K562 (cell line): ENCODE data around the gene ACTL10. TPM values are rescaled to one million over a fixed set of nuclear protein-coding genes. Genes with fewer than 3 reads are reported as not detected.

Source experiments
- ATAC-seq: fragments of 200-7000 bp; cut with Tn5 transposase; 3 replicates; pipeline ENCODE4 v1.9.1; 2020; ENCODE audit warnings: moderate library complexity
- BruUV-seq: library from RNA; stranded (reverse); fragments of 400-500 nt; replicated peaks from 2 replicates; lab custom pipeline; 2021; lab: Mats Ljungman, UMichigan
- CTCF ChIA-PET: fragments of 300-600 bp; formaldehyde crosslinking; extraction: SDS; loops from one replicate; lab custom pipeline; 2021; ENCODE audit warnings: low intra/inter-chr PET ratio; lab: Yijun Ruan, JAX
- POLR2A ChIA-PET: fragments of 300-600, 350-650 bp; sonication (Branson Sonifier 250); formaldehyde crosslinking; extraction: SDS; loops from one replicate; lab custom pipeline; 2021; ENCODE audit warnings: antibody characterized with exemption, inconsistent platforms; lab: Yijun Ruan, JAX
- DNase-seq, 4 experiments: peaks; one replicate each; pipeline versions ENCODE4 v3.0.0 to v3.0.0-alpha.2; 2011 to 2018; ENCODE audit warnings: low spot score in 3 of 4, mixed read lengths in 3 of 4; ENCODE audit errors: extremely low read depth in 1 of 4
- FAIRE-seq: peaks from 2 replicates; lab custom pipeline; 2011; peaks lifted over from hg19 to GRCh38; lab: Jason Lieb, UNC
- H2AFZ ChIP-seq: 2 replicates; pipeline ENCODE4 v1.6.0; 2011; ENCODE audit warnings: low read depth, low read length, control low read depth, inconsistent platforms
- H3K27ac ChIP-seq: fragments of 200-600 bp; 3 replicates; pipeline ENCODE4 v1.8.0; 2011; ENCODE audit warnings: low read depth, mild to moderate bottlenecking, control low read depth, inconsistent platforms, low read length, moderate library complexity, mixed read lengths; ENCODE audit errors: extremely low read depth
- H3K27me3 ChIP-seq, 2 experiments: fragments of 300-600 bp in 1 of 2; 2 replicates in 1 of 2; 3 replicates in 1 of 2; pipeline versions ENCODE4 v1.6.0 to v1.8.0; 2011; ENCODE audit warnings: inconsistent platforms in 2 of 2, low read length in 2 of 2, mild to moderate bottlenecking in 1 of 2, mixed read lengths in 1 of 2, moderate library complexity in 1 of 2; ENCODE audit not compliant: control insufficient read depth in 2 of 2, insufficient read depth in 2 of 2
- H3K36me3 ChIP-seq: fragments of 300-600 bp; 3 replicates; pipeline ENCODE4 v1.8.0; 2011; ENCODE audit warnings: mild to moderate bottlenecking, low read length, inconsistent platforms; ENCODE audit not compliant: control insufficient read depth, insufficient read depth
- H3K4me1 ChIP-seq, 2 experiments: fragments of 200-600 bp in 1 of 2; replicated peaks in 1 of 2; 2 replicates in 1 of 2; 3 replicates in 1 of 2; pipeline versions ENCODE4 v1.5.1 to v1.8.0; 2011; ENCODE audit warnings: inconsistent platforms in 2 of 2, low read length in 2 of 2, mild to moderate bottlenecking in 1 of 2, mixed read lengths in 1 of 2, moderate library complexity in 1 of 2; ENCODE audit not compliant: control insufficient read depth in 2 of 2, insufficient read depth in 2 of 2
- H3K4me2 ChIP-seq: 2 replicates; pipeline ENCODE4 v1.6.1; 2011; ENCODE audit warnings: low read length, control low read depth, inconsistent platforms, mixed read lengths; ENCODE audit not compliant: insufficient read depth
- H3K4me3 ChIP-seq: fragments of 200-600 bp; sonication (generic), shearing (Covaris generic); 2 replicates; pipeline ENCODE4 v1.5.1; 2016; ENCODE audit warnings: control low read depth, inconsistent platforms
- H3K79me2 ChIP-seq: fragments of 200-600 bp; 3 replicates; pipeline ENCODE4 v1.8.0; 2011; ENCODE audit warnings: low read length, inconsistent platforms; ENCODE audit not compliant: control insufficient read depth, insufficient read depth
- H3K9ac ChIP-seq, 2 experiments: 2 replicates each; pipeline versions ENCODE4 v1.6.0 to v1.6.1; 2011; ENCODE audit warnings: low read depth in 2 of 2, low read length in 2 of 2, control low read depth in 1 of 2, inconsistent platforms in 1 of 2, mild to moderate bottlenecking in 1 of 2, mixed read lengths in 1 of 2; ENCODE audit not compliant: insufficient read depth in 1 of 2
- H3K9me1 ChIP-seq: one replicate; pipeline ENCODE4 v1.6.0; 2011; ENCODE audit warnings: inconsistent platforms, mild to moderate bottlenecking, low read length, moderate library complexity; ENCODE audit not compliant: control insufficient read depth, insufficient read depth
- H3K9me3 ChIP-seq: replicated peaks from 2 replicates; pipeline ENCODE4 v1.5.1; 2011; ENCODE audit warnings: low read depth, low read length, inconsistent platforms; ENCODE audit not compliant: control insufficient read depth, insufficient read depth
- H4K20me1 ChIP-seq: replicated peaks from 2 replicates; pipeline ENCODE4 v1.6.1; 2011; ENCODE audit warnings: low read length, inconsistent platforms, mixed read lengths; ENCODE audit not compliant: control insufficient read depth, insufficient read depth
- ATF7 ChIP-seq: fragments of 450-650 bp; IDR thresholded peaks from 2 replicates; pipeline ENCODE4 v1.7.1; 2014; ENCODE audit warnings: mild to moderate bottlenecking, moderate library complexity
- BRD4 ChIP-seq: fragments of 200-600 bp; sonication (generic); IDR thresholded peaks from 2 replicates; pipeline ENCODE4 v1.6.1; 2017; ENCODE audit warnings: inconsistent platforms
- CBFA2T2 ChIP-seq: fragments of 450-650 bp; conservative IDR thresholded peaks from 2 replicates; pipeline ENCODE4 v1.6.1; 2017; ENCODE audit warnings: mild to moderate bottlenecking
- CC2D1A ChIP-seq: fragments of 450-650 bp; IDR thresholded peaks from 2 replicates; pipeline ENCODE4 v1.6.1; 2017; ENCODE audit warnings: mild to moderate bottlenecking
- DACH1 ChIP-seq: fragments of 450-650 bp; IDR thresholded peaks from 2 replicates; pipeline ENCODE4 v1.6.1; 2018; ENCODE audit not compliant: partially characterized antibody
- DNMT1 ChIP-seq: fragments of 450-650 bp; IDR thresholded peaks from 2 replicates; pipeline ENCODE4 v1.6.1; 2016; ENCODE audit warnings: antibody characterized with exemption, mild to moderate bottlenecking
- E4F1 ChIP-seq: fragments of 250-450 bp; sonication (Bioruptor Pico); IDR thresholded peaks from 2 replicates; pipeline ENCODE4 v1.5.0; 2021; ENCODE audit warnings: mild to moderate bottlenecking, borderline replicate concordance
- HNRNPK ChIP-seq: fragments of 200-400 bp; formaldehyde crosslinking; IDR thresholded peaks from one replicate; pipeline ENCODE4 v1.6.1; 2018; ENCODE audit warnings: mild to moderate bottlenecking, low read depth, low read length; ENCODE audit not compliant: poor library complexity, severe bottlenecking
- MAFF ChIP-seq: IDR thresholded peaks from 2 replicates; pipeline ENCODE4 v1.6.1; 2012; ENCODE audit warnings: low read length, improper control_type of control experiment
- RBM15 ChIP-seq: fragments of 200-400 bp; formaldehyde crosslinking; IDR thresholded peaks from 2 replicates; pipeline ENCODE4 v1.6.1; 2018; ENCODE audit warnings: mild to moderate bottlenecking, low read length, moderate library complexity; ENCODE audit not compliant: insufficient read depth
- SNIP1 ChIP-seq: fragments of 450-650 bp; IDR thresholded peaks from 2 replicates; pipeline ENCODE4 v1.7.1; 2017; ENCODE audit warnings: low read depth, mild to moderate bottlenecking
- TOE1 ChIP-seq, 2 experiments: fragments of 450-650 bp in 1 of 2; sonication (generic) in 1 of 2; formaldehyde crosslinking in 1 of 2; IDR thresholded peaks; 2 replicates each; pipeline versions ENCODE4 v1.7.1 to v1.8.0; 2016 to 2022; ENCODE audit warnings: borderline replicate concordance in 2 of 2, mild to moderate bottlenecking in 2 of 2, antibody characterized with exemption in 1 of 2, inconsistent platforms in 1 of 2, low read depth in 1 of 2, missing genetic modification reagents in 1 of 2, moderate library complexity in 1 of 2
- U2AF1 ChIP-seq: fragments of 200-400 bp; formaldehyde crosslinking; optimal IDR thresholded peaks from 2 replicates; pipeline ENCODE3; 2017; ENCODE audit warnings: mild to moderate bottlenecking, low read depth, low read length, moderate library complexity
- ZFP36 ChIP-seq: fragments of 150-350 bp; IDR thresholded peaks from 2 replicates; pipeline ENCODE4 v1.6.1; 2018; ENCODE audit warnings: low read length, low read depth; ENCODE audit not compliant: partially characterized antibody
- ZNF124 ChIP-seq: sonication (generic); formaldehyde crosslinking; IDR thresholded peaks from 2 replicates; pipeline ENCODE4 v1.8.1; 2022; ENCODE audit warnings: missing genetic modification reagents
- ZNF347 ChIP-seq: fragments of 450-650 bp; formaldehyde crosslinking; IDR thresholded peaks from 2 replicates; pipeline ENCODE4 v1.4.0; 2020; ENCODE audit warnings: low read depth, mild to moderate bottlenecking, moderate library complexity
- WGBS: fragments of 100-300 bp; shearing (Covaris generic); methylation state at CpG from one replicate; pipeline ENCODE4 v1.1.6; 2016; ENCODE audit warnings: low coverage, mixed read lengths; ENCODE audit not compliant: insufficient coverage; ENCODE audit errors: missing lambda C conversion rate; 5-methylcytosine and 5-hydroxymethylcytosine counted together
- in situ Hi-C: fragments of 300-500 bp; cut with MboI; formaldehyde crosslinking; loops from 4 replicates; pipeline ENCODE4 v1.15.0; 2018; ENCODE audit warnings: inconsistent platforms, mixed read lengths
- intact Hi-C: fragments of 100-400 bp; cut with micrococcal nuclease; formaldehyde crosslinking; loops from 2 replicates; pipeline ENCODE4 v1.14.2; 2022
- polyA plus RNA-seq, 8 experiments: library from polyadenylated mRNA; depleted of rRNA in 4 of 8; stranded (reverse) in 5 of 8; unstranded in 3 of 8; fragments of >200 nt; fragmentation: Nextera tagmentation in 2 of 8; fragmentation: Illumina TruSeq in 1 of 8; extraction: Ambion mirVana in 2 of 8; extraction: Trizol in 1 of 8; gene quantifications; 2 replicates each; pipeline versions ENCODE4 v1.2.1 to v1.2.3, GENCODE V29; 2011 to 2014; ENCODE audit warnings: inconsistent platforms in 1 of 8, missing spikeins in 1 of 8
- total RNA-seq, 7 experiments: library from RNA; depleted of rRNA in 6 of 7; stranded (reverse); fragments of >200 nt in 6 of 7; fragmentation: Illumina TruSeq in 2 of 7; extraction: Trizol in 2 of 7; gene quantifications; 2 replicates each; pipeline versions ENCODE4 v1.2.1 to v1.2.3, GENCODE V29; 2011 to 2021; ENCODE audit warnings: low replicate concordance in 1 of 7

Gene ACTL10
- total and polyA plus RNA-seq, 9 of the 15 experiments (the other 6 are each of a cell fraction or from before 2014, with no cell fraction given), result 0.07 to 0.14 TPM; not detected in 7

- POLR2A ChIA-PET, result no interaction called here
- CTCF ChIA-PET, result no interaction called here
- DNase-seq, result no peak
- H3K79me2 ChIP-seq, result no peaks in the 10 kb centered on the region
- no peak overlapping the region for H3K27ac ChIP-seq
- intact Hi-C loops (no loop called here), in situ Hi-C loops (no loop called here)
- H2AFZ ChIP-seq, result no peak overlapping the region
- no peaks in the 10 kb centered on the region for H3K4me1 ChIP-seq
- peaks cover 24% of the 10 kb centered on the region; the same call in 2 of the 3 replicates for H3K36me3 ChIP-seq
- no peak for TF ChIP-seq BRD4
- no peak for TF ChIP-seq ZNF347 (CRISPR knock-in tag)
- no peak for TF ChIP-seq SNIP1
- TF ChIP-seq CC2D1A, result no peak
- TF ChIP-seq HNRNPK, result no peak
- TF ChIP-seq ZNF124, result no peak
- no peak for TF ChIP-seq ATF7
- TF ChIP-seq DACH1, result no peak
- no peak for TF ChIP-seq U2AF1
- no peak for TF ChIP-seq MAFF
- TF ChIP-seq ZFP36, result no peak
- TF ChIP-seq CBFA2T2, result no peak
- no peak for TF ChIP-seq RBM15
- no peak for TF ChIP-seq TOE1 (IDR thresholded peaks at IDR 0.05; ENCODE audit: borderline replicate concordance)
- TF ChIP-seq TOE1 (CRISPR knock-in tag; IDR thresholded peaks at IDR 0.05; ENCODE audit: borderline replicate concordance, low read depth), result no peak
- TF ChIP-seq DNMT1, result no peak
- no peak for TF ChIP-seq E4F1 (CRISPR knock-in tag)
- H3K4me2 ChIP-seq, result no peak overlapping the region
- FAIRE-seq, result no peak
- H3K9me1 ChIP-seq, result no peaks in the 10 kb centered on the region
- H3K4me3 ChIP-seq, result no peak overlapping the region
- no TSS peak for BruUV-seq
- H4K20me1 ChIP-seq, result no peaks in the 10 kb centered on the region
- 88% methylated on average over 4 of the region's 4 CpGs for WGBS
- no peak for ATAC-seq
- H3K9me3 ChIP-seq, result no peaks in the 10 kb centered on the region
- no peak overlapping the region for H3K9ac ChIP-seq
- H3K27me3 ChIP-seq, result no peaks in the 10 kb centered on the region
Measured at GRCh38 chr20:33621717-33622400, 44.9 kb upstream of the ACTL10 start.
